ENCODE data around the gene PLAAT3. TPM values are rescaled to one million over a fixed set of nuclear protein-coding genes. Genes with fewer than 3 reads are reported as not detected.
"Not testable (repeated sequence)": the region's sequence is repeated elsewhere in the genome, so short reads cannot be mapped to it uniquely, and the experiment has no call there.

The PLAAT3 gene
- total and polyA plus RNA-seq, 12 donors = 31.8 to 138 (median 56.9) TPM

GRCh38 chr11:63553759-63554158, 60.5 kb downstream of the PLAAT3 start:
- Histone ChIP-seq H3K4me1 (replicated peaks in 1 of 2) (no peaks in the 10 kb centered on the region), H3K36me3 (replicated peaks in 1 of 2) (no peaks in the 10 kb centered on the region), H3K27ac (no peak overlapping the region), H3K9me3 (replicated peaks in 1 of 3) (no peaks in the 10 kb centered on the region), H3K27me3 (no peaks in the 10 kb centered on the region), H3K4me3 (no peak overlapping the region)
- TF ChIP-seq POLR2A (IDR thresholded peaks at IDR 0.05) = no peak
- intact Hi-C loops (cut with DNase I) = no loop called here
- peak in 1 of 7 donors; percentile 44 for DNase-seq
- WGBS, 4 donors = 68 to 71% (median 69%) methylated on average over 7 to 8 of the region's 8 CpGs

GRCh38 chr11:63552921-63553320, 61.3 kb downstream of the PLAAT3 start:
- no peak for TF ChIP-seq CTCF (IDR thresholded peaks at IDR 0.05)
- TF ChIP-seq POLR2A (IDR thresholded peaks at IDR 0.05) = no peak
- 84 to 91% (median 86%) methylated on average over 7 of the region's 7 CpGs for WGBS, 4 donors
- Histone ChIP-seq H3K4me3 (no peak overlapping the region), H3K27ac (no peak overlapping the region), H3K9me3 (replicated peaks in 1 of 3) (no peaks in the 10 kb centered on the region), H3K36me3 (replicated peaks in 1 of 2) (no peaks in the 10 kb centered on the region), H3K4me1 (replicated peaks in 1 of 2) (no peaks in the 10 kb centered on the region), H3K27me3 (no peaks in the 10 kb centered on the region)
- peak in 1 of 7 donors; percentile 34 for DNase-seq
- intact Hi-C loops (cut with DNase I) = no loop called here

GRCh38 chr11:63551889-63552266, 62.4 kb downstream of the PLAAT3 start:
- no peak overlapping the region for H3K4me3 ChIP-seq
- WGBS, 4 donors = 82 to 98% (median 86%) methylated on average over 4 to 6 of the region's 6 CpGs
- no peak overlapping the region for H3K27ac ChIP-seq
- no peaks in the 10 kb centered on the region for H3K4me1 ChIP-seq (replicated peaks in 1 of 2)
- peak in 1 of 7 donors; percentile 46 for DNase-seq
- no peaks in the 10 kb centered on the region for H3K27me3 ChIP-seq
- no peaks in the 10 kb centered on the region for H3K36me3 ChIP-seq (replicated peaks in 1 of 2)
- no peaks in the 10 kb centered on the region for H3K9me3 ChIP-seq (replicated peaks in 1 of 3)
- intact Hi-C loops (cut with DNase I) = no loop called here
- no peak for TF ChIP-seq CTCF (IDR thresholded peaks at IDR 0.05)

GRCh38 chr11:63551091-63551888, 62.9 kb downstream of the PLAAT3 start:
- DNase-seq = peak in 1 of 7 donors; percentile 14
- Histone ChIP-seq H3K9me3 (replicated peaks in 1 of 3) (no peaks in the 10 kb centered on the region), H3K27me3 (no peaks in the 10 kb centered on the region), H3K4me1 (replicated peaks in 1 of 2) (no peaks in the 10 kb centered on the region), H3K4me3 (no peak overlapping the region), H3K27ac (no peak overlapping the region), H3K36me3 (replicated peaks in 1 of 2) (no peaks in the 10 kb centered on the region)
- TF ChIP-seq CTCF (IDR thresholded peaks at IDR 0.05) = no peak
- TF ChIP-seq POLR2A (IDR thresholded peaks at IDR 0.05) = no peak
- intact Hi-C loops (cut with DNase I) = no loop called here
- WGBS, 4 donors = 74 to 87% (median 79%) methylated on average over 24 to 27 of the region's 27 CpGs

- H3K36me3 ChIP-seq (replicated peaks in 1 of 2); H3K4me3 ChIP-seq; H3K27me3 ChIP-seq; H3K27ac ChIP-seq; H3K9me3 ChIP-seq (replicated peaks in 1 of 3); intact Hi-C loops (cut with DNase I); H3K4me1 ChIP-seq (replicated peaks in 1 of 2): not testable (repeated sequence)
- DNase-seq = peak in 1 of 7 donors; percentile 24
- 87 to 95% (median 90%) methylated on average over 6 to 31 of the region's 31 CpGs for WGBS, 4 donors
These were observed 64.0 kb downstream of the PLAAT3 start for GRCh38 chr11:63550156-63550700.

Measured in adrenal gland (tissue), 12 donors.